GM12872 (cell line): ENCODE results near the gene HECTD2.

ENCODE experiments used
- TF ChIP-seq, protein P1 (sequence below): IDR thresholded peaks from 3 replicates; pipeline ENCODE4 v1.5.1; 2011; ENCODE audit warnings: low read depth, mild to moderate bottlenecking, low read length, moderate library complexity; ENCODE audit not compliant: insufficient read depth

Gene HECTD2

DNA sequence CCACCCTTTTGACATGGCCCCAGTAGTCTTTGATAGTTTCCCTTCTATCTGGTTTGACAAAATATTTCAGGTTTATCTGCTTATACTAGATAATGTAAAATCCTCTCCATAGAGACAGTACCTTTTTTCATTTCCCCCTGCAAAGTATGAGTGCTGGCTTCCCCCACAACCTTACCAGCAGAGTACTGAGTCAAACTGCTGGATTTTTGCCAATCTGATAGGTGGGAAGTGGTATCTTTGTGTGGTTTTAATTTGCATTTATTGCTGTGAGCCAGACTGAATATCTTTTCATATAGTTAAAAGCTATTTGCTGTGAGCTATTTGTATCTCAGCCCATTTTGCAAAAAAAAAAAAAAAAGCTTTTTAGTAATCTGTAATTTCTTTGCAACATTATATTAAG is 32.1 kb upstream of the HECTD2 start:
- TF ChIP-seq, protein P1, sequence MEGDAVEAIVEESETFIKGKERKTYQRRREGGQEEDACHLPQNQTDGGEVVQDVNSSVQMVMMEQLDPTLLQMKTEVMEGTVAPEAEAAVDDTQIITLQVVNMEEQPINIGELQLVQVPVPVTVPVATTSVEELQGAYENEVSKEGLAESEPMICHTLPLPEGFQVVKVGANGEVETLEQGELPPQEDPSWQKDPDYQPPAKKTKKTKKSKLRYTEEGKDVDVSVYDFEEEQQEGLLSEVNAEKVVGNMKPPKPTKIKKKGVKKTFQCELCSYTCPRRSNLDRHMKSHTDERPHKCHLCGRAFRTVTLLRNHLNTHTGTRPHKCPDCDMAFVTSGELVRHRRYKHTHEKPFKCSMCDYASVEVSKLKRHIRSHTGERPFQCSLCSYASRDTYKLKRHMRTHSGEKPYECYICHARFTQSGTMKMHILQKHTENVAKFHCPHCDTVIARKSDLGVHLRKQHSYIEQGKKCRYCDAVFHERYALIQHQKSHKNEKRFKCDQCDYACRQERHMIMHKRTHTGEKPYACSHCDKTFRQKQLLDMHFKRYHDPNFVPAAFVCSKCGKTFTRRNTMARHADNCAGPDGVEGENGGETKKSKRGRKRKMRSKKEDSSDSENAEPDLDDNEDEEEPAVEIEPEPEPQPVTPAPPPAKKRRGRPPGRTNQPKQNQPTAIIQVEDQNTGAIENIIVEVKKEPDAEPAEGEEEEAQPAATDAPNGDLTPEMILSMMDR, result no peak

DNA sequence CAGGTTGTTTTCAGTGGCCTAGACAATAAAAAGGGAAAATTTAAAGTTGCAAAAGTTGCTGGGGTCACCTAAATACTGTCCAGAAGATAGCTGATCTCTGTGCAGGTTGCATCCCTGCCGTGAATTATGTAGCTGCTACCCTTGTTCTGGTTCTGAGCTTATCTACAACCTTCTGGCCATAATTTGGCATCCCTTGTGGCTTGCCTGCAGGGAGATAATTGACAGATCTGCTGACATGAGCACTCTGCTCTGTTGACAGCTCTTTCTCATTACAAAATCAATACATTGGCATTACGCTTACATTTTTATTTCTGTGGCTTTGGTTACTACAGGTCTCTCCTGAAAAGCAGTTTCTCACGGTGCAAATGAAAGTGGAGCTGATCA is 29.3 kb upstream of the HECTD2 start:
- TF ChIP-seq, protein P1, result no peak

DNA sequence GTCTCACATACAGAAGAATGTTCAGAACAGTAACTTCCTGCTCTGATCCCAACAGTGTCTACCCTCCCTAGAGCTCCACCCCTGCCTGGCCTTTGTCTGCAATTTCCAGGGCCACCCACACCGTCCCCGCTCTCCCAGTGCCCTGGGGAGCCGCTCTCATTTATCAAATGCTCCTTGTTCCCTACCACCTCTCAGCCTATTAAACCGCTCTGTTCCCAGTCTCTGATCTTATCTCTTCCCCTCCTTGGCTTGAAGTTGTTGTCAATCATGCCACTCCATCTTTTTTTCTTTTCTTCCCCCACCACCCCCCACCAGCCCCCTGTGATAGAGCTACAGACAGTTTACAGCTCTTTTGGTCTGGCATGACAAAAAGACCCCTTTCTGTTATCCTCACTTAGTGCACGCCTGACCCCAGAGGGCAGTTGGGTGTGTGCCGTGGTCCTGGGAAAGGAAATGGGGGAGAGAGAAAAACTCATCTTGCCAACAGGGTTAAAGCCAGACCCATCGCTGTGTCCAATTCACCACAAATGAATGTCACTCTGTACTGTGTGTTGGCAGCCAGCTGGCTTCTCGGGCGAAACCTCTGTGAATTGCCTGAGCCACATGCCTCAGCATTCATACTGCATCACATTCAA is 28.8 kb upstream of the HECTD2 start:
- TF ChIP-seq, protein P1, result no peak

DNA sequence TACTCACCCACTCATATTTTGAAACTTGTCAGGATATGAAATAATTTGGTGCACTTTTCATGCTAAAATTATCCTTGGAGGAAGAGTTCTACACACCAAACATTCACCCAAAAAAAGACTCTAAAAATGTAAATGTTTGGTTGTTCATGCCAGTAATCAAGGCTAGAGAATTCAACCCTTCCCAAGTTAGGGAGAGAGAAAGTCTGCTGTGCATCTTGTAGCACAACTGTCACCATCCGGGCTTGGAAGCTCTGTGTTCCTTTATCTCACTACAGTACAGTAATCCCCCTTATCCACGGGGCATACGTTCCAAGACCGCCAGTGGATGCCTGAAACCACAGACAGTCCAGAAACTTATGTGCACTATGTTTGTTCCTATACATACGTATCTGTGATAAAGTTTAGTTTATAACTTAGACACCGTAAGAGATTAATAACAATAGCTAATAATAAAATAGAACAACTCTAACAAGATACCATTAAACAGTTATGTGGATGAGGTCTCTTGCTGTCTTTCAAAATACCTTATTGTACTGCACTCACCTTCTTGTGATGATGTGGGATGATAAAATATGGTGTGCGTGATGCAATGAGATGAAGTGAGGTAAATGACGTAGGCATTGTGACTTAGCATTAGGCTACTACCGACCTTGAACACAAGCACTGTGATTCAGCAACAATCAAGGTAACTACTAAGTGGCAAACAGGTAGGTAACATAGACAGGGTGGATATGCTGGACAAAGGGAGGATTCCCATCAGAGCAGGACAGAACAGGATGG is 24.6 kb upstream of the HECTD2 start:
- TF ChIP-seq, protein P1, result no peak

DNA sequence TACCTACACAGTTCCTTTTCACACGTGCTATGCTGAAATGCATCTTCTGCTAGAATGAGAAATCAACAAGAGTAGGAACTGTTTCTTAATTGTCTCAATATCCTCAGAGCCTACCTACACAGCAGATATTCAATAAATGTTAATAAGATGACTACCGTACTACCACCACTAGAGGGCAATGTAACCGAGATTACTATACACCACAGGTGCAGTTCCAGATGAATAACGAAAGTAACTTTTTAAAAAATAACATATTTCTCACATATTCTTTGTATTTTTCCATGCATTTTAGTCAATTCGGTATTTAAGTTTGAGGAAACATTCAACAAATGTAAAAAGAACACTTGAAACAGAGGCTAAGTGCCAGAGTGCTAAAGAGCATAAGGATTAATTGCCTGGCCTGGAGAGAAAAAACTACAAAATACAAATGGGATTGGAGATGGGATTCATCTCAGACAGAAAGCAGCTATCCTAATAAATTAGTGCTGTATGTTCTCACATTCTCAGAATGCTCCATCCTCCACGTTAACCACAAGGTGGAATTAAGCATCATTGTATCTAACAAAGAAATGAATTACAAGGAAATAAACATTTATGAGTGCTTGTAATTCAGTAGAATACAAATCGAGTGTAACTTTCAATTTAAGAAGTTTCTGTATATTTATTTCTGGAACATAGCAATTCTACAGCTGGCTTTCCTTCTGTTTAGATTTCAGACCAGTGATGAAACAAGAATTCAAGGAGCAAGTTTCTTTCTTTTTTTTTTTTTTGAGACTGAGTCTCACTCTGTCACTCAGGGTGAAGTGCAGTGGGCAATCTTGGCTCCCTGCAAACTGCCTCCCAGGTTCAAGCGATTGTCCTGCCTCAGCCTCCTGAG is 20.3 kb upstream of the HECTD2 start:
- TF ChIP-seq, protein P1, result peak; percentile 39; the same call in 2 of the 3 replicates

DNA sequence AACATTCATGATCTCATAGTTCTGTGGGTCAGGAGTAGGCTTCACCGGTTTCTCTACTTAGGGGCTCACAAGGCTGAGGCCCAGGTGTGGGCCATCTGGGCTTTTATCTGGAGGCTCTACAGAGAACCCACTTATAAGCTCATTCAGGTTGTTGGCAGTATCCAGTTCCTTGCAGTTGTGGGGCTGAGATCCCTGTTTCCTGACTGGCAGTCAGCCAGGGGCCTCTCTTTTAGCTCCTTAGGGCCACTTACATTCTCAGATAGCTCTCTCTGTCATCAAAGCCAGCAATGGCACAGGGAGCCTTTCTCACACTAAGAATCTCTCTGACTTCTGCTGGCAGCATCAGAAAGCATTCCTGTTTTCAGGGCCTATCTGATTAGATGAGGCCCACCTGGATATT is 18.2 kb upstream of the HECTD2 start:
- TF ChIP-seq, protein P1, result no peak

DNA sequence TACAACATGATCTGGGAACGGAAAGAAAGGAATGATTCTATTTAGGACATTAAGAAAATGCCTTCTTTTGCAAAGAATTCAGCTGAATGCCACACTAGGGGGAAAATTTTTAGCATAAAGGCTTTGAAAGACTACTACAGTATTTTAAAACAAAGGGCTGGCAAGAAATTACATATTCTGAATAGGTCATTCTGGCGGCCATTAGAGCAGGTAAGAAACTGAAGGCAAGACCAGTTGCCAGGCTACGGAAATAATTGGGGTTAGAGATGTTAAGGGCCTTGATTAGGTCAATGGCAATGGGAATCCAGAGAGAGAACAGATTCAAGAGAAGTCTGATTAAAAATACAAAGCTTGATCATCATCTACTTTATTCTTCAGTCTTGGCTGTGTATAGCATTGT is 3.8 kb upstream of the HECTD2 start:
- TF ChIP-seq, protein P1, result no peak
